Hematopoietic multipotent progenitor cell treated with erythropoietin and hydrocortisone succinate and interleukin-3 and kit ligand, for 8 days (in vitro differentiated cells): ENCODE data around the gene DCTN1.
"Not testable (repeated sequence)": the region's sequence is repeated elsewhere in the genome, so short reads cannot be mapped to it uniquely, and the experiment has no call there.

Experiments used
- DNase-seq: peaks from one replicate; pipeline ENCODE4 v3.0.0-alpha.2; 2015

Gene DCTN1

DNA sequence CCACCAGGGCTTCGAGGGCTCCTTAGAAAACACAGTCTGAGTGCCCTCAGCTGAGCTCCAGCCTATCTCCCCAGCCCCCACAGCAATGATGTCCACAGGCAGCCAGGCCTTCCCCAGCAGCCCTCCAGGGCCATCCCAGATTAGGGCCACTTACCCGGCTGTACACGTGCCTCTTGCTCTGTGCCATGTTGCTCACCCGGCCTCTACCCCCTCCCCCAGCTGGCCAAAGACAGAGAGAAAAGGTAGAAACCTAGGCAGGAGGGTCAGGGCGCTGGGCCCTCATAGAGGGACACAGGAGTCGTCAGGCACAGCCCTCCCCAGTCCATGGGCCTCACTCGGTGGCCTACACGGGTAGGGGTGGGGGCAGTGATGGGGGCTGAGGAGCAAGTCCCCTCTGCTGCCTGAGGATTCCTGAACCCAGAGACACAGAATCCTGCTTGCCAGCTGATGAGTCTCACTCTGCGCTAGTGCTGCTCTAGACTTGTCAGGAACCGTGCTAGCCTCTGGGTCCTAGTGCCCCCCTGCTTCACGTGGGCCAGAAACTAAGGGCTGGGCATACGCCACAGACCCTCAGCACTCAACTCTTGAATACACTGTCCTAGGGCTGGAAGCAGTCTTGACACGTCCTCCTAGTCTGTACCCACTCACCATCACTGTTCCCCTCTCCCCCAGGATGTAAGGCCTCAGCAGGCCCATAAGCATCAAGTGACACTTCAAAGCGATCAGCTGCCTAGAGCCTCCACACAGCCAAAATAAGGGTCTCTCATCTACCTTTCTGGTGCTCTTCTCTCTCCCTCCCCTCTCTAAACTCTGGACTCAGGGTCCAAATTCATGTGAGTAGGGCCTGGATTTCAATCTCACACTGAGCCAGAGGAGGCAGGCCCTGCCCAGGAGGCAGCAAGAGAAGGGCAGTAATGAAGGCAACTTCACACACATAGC is at the start of gene DCTN1:
TSS of gene DCTN1 (minus strand) at position 461 of the 939 bp plus-strand sequence. CDS start at position 187, 274 bp downstream.
- peak; percentile 25 for DNase-seq

DNA sequence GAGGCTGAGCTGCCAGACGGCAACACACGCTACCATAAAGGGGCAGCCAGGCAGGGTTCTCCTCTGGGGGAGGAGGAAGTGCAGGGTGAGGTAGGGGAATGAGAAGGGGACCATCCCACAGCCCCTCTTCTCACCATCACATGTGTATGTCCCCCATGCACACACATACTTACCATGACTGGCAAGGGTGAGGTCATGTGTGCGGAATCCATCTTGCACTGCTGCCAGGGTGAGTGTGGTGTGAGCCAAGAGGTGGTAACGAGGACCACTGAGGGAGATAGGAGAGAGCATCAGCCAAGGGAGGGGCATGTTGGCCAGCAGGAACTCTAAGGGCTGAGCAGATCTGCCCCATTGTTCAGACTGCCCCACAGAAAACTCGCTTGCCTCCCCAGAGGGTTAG is 48.6 kb upstream of the DCTN1 start:
- no peak for DNase-seq

DNA sequence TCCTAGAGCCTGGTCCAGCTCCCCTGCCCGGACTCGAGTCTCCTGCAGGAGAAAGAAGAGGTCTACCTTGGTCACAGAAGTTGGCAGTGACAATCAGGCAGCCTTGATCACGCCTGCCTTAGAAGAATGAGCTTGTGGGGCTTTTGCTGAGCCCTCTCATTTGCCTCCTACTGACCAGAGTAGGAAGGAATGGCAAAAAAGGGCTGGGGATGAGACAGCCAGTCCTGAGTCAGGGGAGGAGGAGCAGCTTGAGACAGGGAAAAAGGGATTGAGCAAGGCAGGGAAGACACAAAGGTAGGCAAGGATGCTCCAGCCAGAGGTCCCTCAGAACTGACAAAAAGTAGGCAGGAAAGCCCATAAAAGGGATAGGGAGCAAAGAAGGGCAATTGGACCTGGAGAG is 47.4 kb upstream of the DCTN1 start:
- DNase-seq: no peak

DNA sequence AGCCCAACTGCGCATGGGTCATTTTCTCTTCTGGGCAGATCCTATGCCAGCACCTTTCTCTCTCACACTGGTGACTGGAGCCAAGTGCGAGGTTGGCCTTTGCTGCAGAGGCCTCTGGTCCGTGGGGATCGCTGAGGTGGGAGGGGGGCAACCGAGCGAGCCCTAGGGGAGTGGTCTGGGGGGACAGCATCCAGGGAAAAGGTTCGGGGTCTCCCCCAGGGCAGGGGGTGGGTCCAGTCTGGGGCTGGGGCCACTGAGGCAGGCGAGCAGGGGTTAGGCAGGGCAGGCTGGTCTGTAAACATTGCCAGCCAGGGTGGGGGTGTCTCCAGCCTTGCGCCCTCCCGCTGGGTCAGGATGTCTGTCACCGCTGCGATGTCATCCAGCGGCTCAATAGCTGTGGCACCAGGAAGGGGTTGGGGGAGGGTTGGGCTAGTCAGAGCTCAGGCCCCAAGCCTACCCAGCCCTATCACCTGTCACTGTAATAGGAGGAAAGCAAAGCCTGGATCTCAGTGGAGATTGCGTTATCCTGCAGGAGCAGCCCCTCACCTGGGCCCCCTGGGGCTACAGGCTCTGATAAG is 46.2 kb upstream of the DCTN1 start:
- DNase-seq: no peak

DNA sequence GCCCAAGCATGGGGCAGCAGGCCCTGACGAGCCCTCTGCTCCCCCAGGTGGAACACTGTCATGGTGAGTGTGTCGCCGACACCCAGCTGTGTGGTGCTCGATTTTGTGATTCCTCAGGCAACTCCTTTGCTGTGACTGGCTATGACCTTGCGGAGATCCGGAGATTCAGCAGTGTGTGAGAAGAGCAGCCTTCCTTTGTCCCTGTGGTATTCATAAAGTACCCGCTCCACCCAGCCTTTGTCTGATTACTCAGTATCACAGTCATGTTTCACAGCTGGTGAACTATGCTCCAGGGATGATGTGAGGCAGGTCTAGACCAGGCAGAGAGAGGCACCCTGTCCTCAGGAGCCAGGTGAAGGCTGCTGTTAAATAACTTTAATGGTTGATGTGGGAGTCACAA is 45.4 kb upstream of the DCTN1 start:
- DNase-seq: no peak

DNA sequence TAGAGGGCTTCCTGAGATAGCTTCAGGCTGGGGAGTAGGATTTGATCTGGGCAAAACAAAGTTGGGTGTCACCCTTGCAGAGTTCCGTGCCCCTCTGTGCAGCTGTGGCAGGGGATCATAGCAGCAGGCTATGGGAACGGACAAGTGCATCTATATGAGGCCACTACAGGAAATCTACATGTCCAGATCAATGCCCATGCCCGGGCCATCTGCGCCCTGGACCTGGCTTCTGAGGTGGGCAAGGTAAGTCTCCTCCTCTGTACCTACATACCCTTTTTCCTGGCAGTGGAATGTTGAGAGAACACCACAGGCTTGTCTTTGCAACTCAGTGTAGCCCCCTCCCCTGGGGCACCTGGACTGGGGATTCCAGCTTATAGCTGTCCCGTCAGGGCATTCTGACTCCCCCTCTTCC is 44.9 kb upstream of the DCTN1 start:
- DNase-seq: no peak

DNA sequence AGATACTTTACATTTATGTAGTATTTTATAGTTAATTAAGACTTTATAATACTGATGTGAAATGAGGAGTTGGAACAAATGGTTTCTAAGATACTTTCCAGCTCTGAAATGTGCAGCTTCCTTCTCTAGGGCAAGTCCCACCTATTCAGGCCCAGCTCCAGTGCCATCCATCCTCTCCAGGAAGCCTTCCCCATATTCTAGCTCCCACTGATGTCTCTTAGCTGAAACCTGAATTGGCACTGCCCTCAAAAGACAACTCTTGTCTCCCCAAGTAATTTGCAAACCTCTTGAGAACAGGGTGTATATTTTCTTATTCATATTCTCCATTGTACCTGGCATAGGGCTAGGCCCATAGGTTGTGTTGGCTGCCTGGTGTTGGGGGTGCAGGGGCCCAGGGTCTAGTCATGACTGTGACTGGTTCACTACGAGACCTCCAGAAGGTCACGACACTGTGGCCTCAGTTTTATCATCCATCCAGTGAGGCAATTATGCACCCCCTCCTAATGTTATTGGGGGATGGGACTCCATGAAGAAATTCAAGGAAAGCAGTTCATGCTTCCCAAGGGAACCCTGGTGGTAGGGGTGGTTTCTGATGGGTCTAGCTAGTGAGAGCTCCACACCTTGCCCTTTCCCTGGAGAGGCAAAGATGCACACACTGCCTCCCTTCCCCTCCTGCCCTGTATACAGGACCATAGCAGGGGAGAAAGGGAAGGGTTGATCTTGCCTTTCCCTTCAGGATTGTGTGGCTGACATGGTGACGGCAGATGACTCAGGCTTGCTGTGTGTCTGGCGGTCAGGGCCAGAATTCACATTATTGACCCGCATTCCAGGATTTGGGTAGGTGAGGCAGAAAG is 44.3 kb upstream of the DCTN1 start:
- DNase-seq: no peak

DNA sequence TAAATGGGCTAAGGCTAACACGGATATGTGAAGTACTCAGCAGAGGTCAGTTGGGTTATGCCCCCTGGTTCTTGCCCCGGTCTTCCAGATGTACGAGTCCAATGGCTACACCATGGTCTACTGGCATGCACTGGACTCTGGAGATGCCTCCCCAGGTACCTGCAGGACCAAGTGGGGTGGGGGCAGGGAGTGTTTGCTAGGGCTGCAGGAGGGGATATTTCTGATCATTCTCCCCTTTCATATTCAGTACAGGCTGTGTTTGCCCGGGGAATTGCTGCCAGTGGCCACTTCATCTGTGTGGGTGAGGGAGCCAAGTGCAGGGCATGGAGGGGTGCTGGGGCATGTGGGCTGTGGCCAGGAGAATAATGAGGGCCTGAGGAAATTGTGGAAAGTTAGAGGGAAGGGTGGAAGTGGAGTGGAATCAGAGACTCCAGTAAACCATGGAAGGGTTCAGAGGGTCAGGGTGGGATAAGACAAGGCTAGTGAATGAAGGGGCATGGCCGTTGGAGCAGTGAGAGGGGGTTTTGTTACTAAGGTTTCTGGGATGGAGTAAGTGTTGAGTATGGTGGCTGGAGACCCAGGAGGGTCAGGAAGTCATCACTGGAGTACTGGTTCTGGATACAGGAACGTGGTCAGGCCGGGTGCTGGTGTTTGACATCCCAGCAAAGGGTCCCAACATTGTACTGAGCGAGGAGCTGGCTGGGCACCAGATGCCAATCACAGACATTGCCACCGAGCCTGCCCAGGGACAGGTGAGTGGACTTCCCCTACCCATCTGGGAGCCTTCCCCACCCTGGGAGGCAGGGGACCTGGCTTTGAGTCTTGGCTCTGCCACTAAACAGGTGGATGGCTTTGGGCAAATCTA is 43.4 kb upstream of the DCTN1 start:
- no peak for DNase-seq

DNA sequence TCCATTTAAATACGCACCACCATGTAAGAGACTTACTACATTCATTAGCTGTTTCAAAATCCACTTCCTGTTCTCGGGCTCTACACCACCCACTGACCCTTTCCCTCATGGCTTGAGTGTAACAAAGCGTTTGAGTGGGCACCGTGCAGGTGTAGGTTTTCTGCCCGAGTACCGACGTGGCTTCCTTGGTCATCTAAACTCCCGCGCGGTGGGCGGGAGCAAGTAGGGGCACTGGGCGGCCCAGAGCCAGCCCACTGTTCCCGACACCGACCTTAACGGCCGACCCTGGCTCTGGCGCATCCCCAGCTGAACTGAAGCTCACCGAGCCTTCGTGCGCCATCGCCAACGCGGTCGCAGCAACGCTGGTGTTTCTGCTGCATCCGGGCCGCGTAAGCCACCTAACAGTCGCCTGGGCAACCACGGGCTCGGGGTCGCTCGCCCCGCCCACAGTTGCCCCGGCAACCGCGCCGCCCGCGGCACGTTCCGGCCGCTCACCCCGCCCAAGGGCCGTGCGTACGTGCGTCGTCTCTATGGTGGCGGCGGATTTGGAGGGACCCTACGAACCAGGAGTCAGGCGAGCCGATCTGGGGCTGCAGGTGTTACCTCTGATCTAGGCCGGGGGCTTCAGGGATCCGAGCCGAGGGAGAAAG is 41.2 kb upstream of the DCTN1 start, which contains the start of the genes C2orf81 and WDR54:
TSS of gene C2orf81 (minus strand) at position 399 of the 650 bp plus-strand sequence. CDS start at position 340, 59 bp downstream.
TSS of gene WDR54 (plus strand) at position 510 of the 650 bp plus-strand sequence. CDS start 424 bp downstream, outside the sequence.
- DNase-seq: peak; percentile 84

DNA sequence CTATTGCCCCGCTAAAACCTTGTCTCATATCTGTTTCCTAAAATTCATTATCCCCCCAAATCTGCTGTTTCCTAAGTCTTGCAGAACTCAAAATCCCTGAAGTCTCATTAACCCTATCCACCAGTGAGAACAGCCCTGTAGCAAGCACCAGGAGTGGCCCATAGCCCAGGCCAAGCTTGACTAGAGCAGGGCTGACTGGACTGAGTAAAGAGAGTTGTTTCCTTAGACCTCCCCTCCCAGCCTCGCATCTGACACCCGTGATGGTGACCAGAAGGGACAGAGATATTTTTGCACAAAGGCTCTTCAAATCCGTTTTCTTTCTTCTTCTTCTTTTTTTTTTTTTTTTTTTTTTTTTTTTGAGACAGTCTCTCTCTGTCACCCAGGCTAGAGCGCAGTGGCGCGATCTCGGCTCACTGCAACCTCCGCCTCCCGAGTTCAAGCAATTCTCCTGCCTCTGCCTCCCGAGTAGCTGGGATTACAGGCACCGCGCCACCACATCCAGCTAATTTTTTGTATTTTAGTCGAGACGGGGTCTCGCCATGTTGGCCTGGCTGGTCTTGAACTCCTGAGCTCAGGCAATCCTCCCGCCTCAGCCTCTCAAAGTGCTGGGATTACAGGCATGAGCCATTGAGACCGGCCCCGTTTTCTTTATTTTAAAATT is 40.5 kb upstream of the DCTN1 start:
- not testable (repeated sequence) for DNase-seq

DNA sequence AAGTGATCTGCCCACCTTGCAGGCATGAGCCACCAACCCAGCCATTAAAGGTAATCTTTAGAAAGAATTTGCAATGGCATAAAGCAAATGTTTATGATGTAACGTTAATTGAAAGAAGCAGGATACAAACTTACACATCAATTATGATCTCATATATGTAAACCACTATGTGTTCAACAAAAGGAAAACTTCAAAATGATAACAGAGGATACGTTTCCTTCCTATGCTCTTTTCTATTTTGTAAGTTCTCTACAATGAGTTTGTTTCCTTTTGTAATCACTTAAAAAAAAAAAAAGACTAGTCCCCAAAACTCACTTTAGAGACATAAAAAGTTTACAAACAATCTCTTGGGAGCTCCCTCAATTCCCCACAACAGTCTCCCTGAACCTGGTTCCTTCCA is 39.9 kb upstream of the DCTN1 start:
- DNase-seq: no peak

DNA sequence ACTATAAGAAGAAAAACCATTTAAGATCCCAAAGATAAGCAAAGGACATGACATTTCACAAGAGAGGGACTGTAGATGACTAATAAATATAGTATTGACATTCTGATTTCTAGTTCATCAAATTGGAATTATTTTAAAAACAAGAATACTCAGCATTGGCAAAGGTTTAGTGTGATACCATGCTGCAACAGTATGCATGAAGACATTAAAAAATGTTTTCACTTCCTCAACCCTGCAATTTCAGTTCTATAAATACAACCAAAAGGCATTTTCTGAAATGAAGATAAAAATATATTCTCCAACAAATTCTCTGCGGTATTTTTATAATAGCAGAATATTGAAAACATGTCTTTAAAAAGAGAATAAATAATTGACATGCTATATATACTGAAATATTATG is 39.2 kb upstream of the DCTN1 start:
- no peak for DNase-seq

DNA sequence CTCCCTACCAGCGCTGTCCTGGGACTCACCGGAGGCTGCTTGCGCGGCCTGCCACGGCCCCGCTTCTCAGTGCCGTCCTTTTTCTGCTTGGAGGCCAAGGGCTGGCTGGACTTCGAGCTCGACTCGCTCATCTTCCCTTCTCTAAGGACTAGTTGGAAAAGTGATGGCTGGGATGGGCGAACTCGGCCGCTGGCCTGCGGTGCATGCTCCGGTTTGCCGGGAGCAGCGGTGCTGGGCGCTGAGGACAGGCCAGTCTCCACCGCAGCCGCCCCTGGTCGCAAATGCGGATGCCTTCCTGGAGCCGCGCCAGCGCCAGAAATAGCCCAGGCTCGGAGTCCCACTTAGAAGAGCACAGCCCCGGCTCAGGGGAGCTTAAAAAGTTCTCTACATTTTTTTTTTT is 38.2 kb upstream of the DCTN1 start:
- no peak for DNase-seq

DNA sequence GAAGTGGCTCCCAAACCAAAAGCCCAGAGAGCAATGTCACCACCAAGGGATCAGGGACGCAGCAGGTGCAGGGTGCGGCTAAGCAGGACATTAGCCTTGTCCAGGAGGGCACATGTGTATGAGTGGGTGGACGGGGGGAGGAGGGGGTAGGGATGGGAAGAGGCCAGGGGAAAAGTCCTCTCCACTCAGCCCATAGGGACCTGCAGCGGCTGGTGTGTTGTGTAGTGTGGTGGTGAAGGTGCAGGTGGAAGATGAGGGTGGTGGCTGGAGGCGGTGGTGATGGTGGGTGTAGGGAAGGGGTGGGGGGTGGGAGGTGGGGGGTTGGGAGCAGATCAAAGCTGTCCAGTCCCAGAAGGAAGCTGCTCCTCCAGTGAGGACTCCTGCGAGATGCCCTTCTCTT is 37.7 kb upstream of the DCTN1 start:
- no peak for DNase-seq

DNA sequence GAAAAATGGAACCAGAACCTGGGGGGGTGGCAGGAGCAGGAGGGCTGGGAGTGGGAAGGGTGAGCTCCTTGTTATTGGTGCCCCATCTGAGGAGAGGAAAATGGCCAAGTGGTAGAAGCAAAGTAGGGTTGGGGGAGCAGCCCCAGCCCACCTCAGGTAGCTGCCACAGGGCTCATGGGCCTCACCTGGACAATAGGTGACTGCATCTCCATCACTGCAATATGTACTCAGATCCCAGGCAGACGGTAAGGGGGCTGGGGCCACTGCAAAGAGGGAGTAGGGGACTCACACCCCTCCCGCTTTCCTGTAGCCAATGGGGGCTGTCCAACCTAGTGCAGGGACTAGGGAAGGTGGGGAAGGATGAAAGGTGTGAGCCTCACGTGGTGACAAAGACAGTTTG is 37.1 kb upstream of the DCTN1 start:
- no peak for DNase-seq

DNA sequence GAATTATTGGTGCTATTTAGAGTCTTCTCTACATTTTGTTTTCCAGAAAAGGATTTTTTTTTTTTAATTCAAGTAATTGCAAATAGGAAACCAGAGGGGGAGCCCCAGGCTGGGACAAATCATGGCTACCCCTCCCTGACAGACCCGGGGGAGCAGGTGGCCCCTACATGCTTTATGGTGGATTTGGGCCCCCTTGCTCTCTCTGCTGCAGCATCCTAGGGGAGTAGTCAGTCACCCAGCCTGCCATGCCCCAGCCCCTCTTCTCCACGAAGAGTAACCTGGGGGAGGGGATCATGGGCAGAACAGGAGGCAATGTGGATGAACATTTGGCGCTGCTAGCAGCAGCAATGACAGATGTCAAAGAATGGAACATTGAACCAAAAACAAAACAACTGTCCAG is 36.7 kb upstream of the DCTN1 start:
- DNase-seq: peak; percentile 22

DNA sequence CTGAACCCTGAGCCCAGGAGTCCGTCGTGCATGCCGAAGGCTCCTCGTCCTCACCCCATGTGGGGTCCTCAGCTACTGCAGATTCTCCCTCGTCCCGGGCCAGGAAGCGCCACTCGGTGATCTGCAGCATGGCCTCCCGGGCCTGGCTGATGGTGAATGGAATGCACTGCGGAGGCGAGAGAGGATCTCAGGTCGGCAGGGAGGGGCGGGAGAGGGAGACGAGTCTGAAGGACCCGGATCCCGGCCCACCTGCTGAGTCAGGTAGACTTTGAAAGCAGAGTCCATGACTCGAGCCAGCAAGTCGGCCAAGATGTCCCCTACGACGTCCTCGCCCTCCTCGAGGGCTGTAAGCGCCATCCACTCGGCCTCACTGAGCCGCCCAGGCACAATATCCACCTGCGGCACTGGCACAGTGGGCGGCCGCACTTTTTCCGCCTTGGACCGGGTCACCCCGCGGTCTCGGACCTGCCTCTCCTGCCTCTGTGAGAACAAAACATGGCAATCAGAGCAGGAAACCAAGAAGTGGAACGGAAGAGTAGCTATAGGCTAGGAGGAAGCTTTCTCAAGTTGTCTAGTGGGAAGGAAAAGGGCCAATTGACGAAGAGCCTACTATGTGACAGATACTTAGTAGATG is 35.8 kb upstream of the DCTN1 start:
- DNase-seq: no peak

DNA sequence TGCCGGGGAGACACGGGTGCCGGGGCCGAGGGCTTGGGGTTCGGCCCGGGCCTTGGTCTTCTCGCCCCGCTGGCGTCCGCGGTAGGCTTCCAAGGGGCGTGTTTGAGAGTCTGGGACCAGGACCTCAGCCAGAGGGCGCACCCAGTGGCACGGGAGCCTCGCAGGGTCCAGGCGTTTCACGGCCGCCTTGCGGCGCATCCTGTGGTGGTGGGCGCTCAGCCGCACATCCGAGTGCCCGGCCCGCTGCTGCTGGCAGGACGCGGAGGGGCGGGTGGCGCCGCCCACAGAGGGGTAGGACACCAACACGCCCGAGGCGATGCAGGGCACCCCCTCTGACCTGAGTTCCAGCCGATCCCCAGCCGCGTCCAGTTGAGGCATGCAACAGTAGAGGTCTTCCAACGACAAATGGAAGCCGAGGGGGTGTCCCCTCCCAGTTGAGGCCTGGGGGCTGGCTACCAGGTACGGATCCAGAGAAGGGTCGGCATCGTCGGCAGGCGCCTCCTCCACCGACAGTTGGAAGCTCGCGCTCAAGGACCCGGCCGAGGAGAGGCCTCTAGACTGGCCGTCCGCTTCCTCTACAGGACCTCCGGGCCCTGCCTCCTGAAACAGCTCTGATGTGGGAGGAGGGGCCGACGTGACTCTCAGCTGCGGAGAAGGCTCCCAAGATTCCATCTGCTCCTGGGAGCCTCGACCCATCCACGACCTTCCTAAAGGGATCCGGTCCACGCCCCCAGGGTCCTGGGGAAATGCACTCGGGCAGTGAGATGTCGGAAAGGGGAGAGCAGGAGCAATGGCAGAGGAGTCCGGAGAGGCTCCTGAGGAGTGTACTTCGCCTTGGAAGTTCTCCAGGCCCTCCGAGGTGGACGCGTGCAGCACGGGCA is 35.0 kb upstream of the DCTN1 start:
- no peak for DNase-seq

DNA sequence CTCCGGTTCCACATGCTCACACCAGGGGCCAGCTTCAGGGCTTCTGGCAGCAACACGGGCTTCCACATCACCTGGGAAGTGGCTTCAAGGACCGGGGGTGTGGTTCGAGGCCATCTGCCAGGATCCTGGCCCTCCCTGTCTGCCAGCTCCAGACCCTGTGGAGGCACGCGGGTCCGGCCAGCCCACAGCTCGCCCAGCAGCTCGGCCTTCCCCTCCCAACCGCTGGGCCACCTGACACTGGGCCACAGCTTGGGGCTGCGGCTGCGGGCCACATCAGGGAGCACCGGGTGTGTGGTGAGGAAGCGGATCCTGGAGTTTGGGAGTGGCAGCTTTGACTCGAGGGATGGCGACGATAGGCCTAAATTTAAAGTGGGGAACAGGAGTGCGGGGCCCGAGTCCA is 34.3 kb upstream of the DCTN1 start:
- DNase-seq: no peak
